ENCODE results near the gene FAM170B. TPM values are rescaled to one million over a fixed set of nuclear protein-coding genes. Genes with fewer than 3 reads are reported as not detected.

Gene FAM170B
- total and polyA plus RNA-seq, 2 experiments from 2014 or later, result not detected

GRCh38 chr10:49113741-49114141 lies 20.1 kb downstream of the FAM170B start (continued):
- TF ChIP-seq JUNB (IDR thresholded peaks at IDR 0.05; ENCODE audit: unreplicated experiment), result no peak

DNA sequence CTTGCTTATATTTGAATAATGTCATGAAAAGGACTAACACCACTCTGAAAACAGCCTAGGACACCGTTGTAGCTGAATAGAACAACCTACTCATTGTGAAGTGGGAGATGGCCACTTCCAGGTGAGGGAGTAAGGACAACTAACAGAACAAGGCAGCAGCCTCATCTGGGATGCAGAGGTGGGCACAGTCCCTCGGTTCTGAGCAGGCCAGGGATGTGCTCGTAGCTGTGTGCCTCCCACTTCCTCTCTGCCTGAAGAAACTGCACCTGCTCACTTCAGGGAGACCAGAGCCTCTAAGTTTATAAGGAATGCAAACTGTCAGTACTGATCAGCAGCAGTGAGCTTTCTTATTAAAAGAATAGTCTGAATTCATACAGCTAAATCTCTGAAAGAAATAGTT lies 21.0 kb downstream of the FAM170B start:
- H3K79me2 ChIP-seq (replicated peaks; ENCODE audit: insufficient read depth), result no peaks in the 10 kb centered on the region
- H3K4me1 ChIP-seq (ENCODE audit: insufficient read depth), result no peaks in the 10 kb centered on the region
- ATAC-seq (no peak), DNase-seq (ENCODE audit: low spot score) (no peak)
- Mint-ChIP-seq H3K27ac (no peak overlapping the region), H3K9me3 (no peaks in the 10 kb centered on the region), H3K4me1 (peaks cover 8% of the 10 kb centered on the region), H3K27me3 (ENCODE audit: insufficient read depth, low read depth, poor library complexity) (peaks cover 4% of the 10 kb centered on the region), H3K36me3 (ENCODE audit: low read depth) (no peaks in the 10 kb centered on the region), H3K4me3 (no peak overlapping the region)
- H4K20me1 ChIP-seq (replicated peaks; ENCODE audit: insufficient read depth), result no peaks in the 10 kb centered on the region
- H3K4me2 ChIP-seq, result no peak overlapping the region
- H2AFZ ChIP-seq, result no peak overlapping the region
- H3K9me2 ChIP-seq (ENCODE audit: insufficient read depth), result no peaks in the 10 kb centered on the region
- no peak overlapping the region for H3K4me3 ChIP-seq
- no peak overlapping the region for H3K27ac ChIP-seq (ENCODE audit: low read depth)
- H3K36me3 ChIP-seq (ENCODE audit: insufficient read depth), result no peaks in the 10 kb centered on the region
- peaks cover 11% of the 10 kb centered on the region for H3K27me3 ChIP-seq (ENCODE audit: insufficient read depth)
- TF ChIP-seq CREB1 (CRISPR knock-in tag; IDR thresholded peaks at IDR 0.05; ENCODE audit: low read depth), result no peak
- H3F3A ChIP-seq (replicated peaks; ENCODE audit: low read depth), result no peaks in the 10 kb centered on the region

GRCh38 chr10:49112098-49112497 lies 21.7 kb downstream of the FAM170B start:
- DNase-seq (ENCODE audit: low spot score) (no peak), ATAC-seq (no peak)
- H3K79me2 ChIP-seq (replicated peaks; ENCODE audit: insufficient read depth), result no peaks in the 10 kb centered on the region
- no peaks in the 10 kb centered on the region for H3K36me3 ChIP-seq (ENCODE audit: insufficient read depth)
- Mint-ChIP-seq H3K27ac (no peak overlapping the region), H3K9me3 (no peaks in the 10 kb centered on the region), H3K4me1 (peaks cover 8% of the 10 kb centered on the region), H3K36me3 (ENCODE audit: low read depth) (no peaks in the 10 kb centered on the region), H3K4me3 (no peak overlapping the region), H3K27me3 (ENCODE audit: insufficient read depth, low read depth, poor library complexity) (peaks cover 3% of the 10 kb centered on the region)
- no peak overlapping the region for H2AFZ ChIP-seq
- TF ChIP-seq ZNF114 (CRISPR knock-in tag; IDR thresholded peaks at IDR 0.05), result no peak
- TF ChIP-seq ZNF331 (CRISPR knock-in tag; IDR thresholded peaks at IDR 0.05; ENCODE audit: low read depth), result no peak
- TF ChIP-seq EZH2 (IDR thresholded peaks at IDR 0.05; ENCODE audit: low read depth, unreplicated experiment), result no peak
- TF ChIP-seq, protein P1, sequence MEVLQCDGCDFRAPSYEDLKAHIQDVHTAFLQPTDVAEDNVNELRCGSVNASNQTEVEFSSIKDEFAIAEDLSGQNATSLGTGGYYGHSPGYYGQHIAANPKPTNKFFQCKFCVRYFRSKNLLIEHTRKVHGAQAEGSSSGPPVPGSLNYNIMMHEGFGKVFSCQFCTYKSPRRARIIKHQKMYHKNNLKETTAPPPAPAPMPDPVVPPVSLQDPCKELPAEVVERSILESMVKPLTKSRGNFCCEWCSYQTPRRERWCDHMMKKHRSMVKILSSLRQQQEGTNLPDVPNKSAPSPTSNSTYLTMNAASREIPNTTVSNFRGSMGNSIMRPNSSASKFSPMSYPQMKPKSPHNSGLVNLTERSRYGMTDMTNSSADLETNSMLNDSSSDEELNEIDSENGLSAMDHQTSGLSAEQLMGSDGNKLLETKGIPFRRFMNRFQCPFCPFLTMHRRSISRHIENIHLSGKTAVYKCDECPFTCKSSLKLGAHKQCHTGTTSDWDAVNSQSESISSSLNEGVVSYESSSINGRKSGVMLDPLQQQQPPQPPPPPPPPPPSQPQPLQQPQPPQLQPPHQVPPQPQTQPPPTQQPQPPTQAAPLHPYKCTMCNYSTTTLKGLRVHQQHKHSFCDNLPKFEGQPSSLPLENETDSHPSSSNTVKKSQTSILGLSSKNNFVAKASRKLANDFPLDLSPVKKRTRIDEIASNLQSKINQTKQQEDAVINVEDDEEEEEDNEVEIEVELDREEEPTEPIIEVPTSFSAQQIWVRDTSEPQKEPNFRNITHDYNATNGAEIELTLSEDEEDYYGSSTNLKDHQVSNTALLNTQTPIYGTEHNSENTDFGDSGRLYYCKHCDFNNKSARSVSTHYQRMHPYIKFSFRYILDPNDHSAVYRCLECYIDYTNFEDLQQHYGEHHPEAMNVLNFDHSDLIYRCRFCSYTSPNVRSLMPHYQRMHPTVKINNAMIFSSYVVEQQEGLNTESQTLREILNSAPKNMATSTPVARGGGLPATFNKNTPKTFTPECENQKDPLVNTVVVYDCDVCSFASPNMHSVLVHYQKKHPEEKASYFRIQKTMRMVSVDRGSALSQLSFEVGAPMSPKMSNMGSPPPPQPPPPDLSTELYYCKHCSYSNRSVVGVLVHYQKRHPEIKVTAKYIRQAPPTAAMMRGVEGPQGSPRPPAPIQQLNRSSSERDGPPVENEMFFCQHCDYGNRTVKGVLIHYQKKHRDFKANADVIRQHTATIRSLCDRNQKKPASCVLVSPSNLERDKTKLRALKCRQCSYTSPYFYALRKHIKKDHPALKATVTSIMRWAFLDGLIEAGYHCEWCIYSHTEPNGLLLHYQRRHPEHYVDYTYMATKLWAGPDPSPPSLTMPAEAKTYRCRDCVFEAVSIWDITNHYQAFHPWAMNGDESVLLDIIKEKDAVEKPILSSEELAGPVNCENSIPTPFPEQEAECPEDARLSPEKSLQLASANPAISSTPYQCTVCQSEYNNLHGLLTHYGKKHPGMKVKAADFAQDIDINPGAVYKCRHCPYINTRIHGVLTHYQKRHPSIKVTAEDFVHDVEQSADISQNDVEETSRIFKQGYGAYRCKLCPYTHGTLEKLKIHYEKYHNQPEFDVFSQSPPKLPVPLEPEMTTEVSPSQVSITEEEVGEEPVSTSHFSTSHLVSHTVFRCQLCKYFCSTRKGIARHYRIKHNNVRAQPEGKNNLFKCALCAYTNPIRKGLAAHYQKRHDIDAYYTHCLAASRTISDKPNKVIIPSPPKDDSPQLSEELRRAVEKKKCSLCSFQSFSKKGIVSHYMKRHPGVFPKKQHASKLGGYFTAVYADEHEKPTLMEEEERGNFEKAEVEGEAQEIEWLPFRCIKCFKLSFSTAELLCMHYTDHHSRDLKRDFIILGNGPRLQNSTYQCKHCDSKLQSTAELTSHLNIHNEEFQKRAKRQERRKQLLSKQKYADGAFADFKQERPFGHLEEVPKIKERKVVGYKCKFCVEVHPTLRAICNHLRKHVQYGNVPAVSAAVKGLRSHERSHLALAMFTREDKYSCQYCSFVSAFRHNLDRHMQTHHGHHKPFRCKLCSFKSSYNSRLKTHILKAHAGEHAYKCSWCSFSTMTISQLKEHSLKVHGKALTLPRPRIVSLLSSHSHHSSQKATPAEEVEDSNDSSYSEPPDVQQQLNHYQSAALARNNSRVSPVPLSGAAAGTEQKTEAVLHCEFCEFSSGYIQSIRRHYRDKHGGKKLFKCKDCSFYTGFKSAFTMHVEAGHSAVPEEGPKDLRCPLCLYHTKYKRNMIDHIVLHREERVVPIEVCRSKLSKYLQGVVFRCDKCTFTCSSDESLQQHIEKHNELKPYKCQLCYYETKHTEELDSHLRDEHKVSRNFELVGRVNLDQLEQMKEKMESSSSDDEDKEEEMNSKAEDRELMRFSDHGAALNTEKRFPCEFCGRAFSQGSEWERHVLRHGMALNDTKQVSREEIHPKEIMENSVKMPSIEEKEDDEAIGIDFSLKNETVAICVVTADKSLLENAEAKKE (CRISPR knock-in tag; IDR thresholded peaks at IDR 0.05), result no peak
- TF ChIP-seq NANOG (IDR thresholded peaks at IDR 0.05; ENCODE audit: borderline replicate concordance), result no peak
- TF ChIP-seq, protein P2, sequence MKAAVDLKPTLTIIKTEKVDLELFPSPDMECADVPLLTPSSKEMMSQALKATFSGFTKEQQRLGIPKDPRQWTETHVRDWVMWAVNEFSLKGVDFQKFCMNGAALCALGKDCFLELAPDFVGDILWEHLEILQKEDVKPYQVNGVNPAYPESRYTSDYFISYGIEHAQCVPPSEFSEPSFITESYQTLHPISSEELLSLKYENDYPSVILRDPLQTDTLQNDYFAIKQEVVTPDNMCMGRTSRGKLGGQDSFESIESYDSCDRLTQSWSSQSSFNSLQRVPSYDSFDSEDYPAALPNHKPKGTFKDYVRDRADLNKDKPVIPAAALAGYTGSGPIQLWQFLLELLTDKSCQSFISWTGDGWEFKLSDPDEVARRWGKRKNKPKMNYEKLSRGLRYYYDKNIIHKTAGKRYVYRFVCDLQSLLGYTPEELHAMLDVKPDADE (IDR thresholded peaks at IDR 0.05), result no peak
- H3F3A ChIP-seq (replicated peaks; ENCODE audit: low read depth), result no peaks in the 10 kb centered on the region
- peaks cover 11% of the 10 kb centered on the region for H3K27me3 ChIP-seq (ENCODE audit: insufficient read depth)
- no peaks in the 10 kb centered on the region for H3K9me2 ChIP-seq (ENCODE audit: insufficient read depth)
- no peak overlapping the region for H3K27ac ChIP-seq (ENCODE audit: low read depth)
- no peak overlapping the region for H3K4me2 ChIP-seq
- no peak overlapping the region for H3K4me3 ChIP-seq
- no peaks in the 10 kb centered on the region for H4K20me1 ChIP-seq (replicated peaks; ENCODE audit: insufficient read depth)
- H3K4me1 ChIP-seq (ENCODE audit: insufficient read depth), result no peaks in the 10 kb centered on the region
